Gastroesophageal sphincter (tissue), 3 donors: ENCODE results near the gene GATA6.
A peak's percentile ranks its signal among the peaks of the same experiment; 100 is the strongest.

ENCODE experiments used
- CTCF ChIP-seq, 4 experiments: fragments of 200-600 bp in 2 of 4; fragments of 450-650 bp in 2 of 4; sonication (generic) in 1 of 4; IDR thresholded peaks; one replicate each; pipeline ENCODE4 v1.5.1; 2017 to 2019; ENCODE audit warnings: antibody characterized with exemption in 4 of 4, mild to moderate bottlenecking in 2 of 4, moderate library complexity in 2 of 4
- POLR2A ChIP-seq, 2 donors: fragments of 450-650 bp; IDR thresholded peaks; one replicate each; pipeline ENCODE4 v1.6.1; 2017; ENCODE audit warnings: antibody characterized with exemption in 2 of 2, mild to moderate bottlenecking in 2 of 2, moderate library complexity in 1 of 2
- POLR2AphosphoS5 ChIP-seq: sonication (generic); formaldehyde crosslinking; IDR thresholded peaks from one replicate; pipeline ENCODE4 v1.6.1; 2017; ENCODE audit warnings: antibody characterized with exemption

DNA sequence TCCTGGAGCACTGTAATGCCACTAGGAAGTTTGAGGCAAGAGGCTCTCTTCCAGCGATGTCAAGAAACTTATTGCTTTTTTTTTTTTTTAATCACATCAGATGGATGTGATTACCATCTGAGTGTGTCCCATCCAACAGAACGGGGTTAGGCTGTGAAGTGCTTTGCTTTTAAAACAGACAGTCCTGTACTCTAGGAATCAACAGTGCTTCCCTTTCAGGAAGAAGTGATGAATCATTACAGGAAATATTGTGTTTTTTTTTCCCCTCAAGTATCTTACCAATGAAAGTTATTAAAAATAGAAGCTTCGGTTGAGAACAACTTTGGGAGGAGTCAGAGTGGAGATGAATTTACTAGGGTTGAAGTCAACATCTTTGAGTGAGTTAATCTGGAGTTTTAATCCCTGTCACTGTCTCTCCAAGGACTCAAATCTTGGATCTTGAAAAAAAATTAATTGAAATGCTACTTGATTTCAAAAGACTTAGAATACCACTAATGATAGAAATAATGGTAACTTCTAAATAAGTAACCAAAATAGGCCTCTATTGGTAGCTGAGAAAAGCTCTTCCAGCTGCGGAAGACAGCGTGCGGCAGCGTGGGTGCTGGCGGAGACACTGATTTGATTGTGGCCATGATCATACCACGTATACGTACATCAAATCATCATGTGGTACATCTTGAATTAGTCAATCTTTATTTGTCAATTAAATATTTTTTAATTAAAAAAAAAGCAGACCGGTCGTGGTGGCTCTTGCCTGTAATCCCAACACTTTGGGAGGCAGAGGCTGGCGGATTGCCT is 45.5 kb downstream of the GATA6 start:
- TF ChIP-seq POLR2A (IDR thresholded peaks at IDR 0.05) = no peak
- TF ChIP-seq POLR2AphosphoS5 = peak; percentile 32
- no peak for TF ChIP-seq CTCF (IDR thresholded peaks at IDR 0.05)
